ENCODE data around the gene URB1.
A peak's percentile ranks its signal among the peaks of the same experiment; 100 is the strongest.
"Not testable (repeated sequence)": the region's sequence is repeated elsewhere in the genome, so short reads cannot be mapped to it uniquely, and the experiment has no call there.

URB1 gene

DNA sequence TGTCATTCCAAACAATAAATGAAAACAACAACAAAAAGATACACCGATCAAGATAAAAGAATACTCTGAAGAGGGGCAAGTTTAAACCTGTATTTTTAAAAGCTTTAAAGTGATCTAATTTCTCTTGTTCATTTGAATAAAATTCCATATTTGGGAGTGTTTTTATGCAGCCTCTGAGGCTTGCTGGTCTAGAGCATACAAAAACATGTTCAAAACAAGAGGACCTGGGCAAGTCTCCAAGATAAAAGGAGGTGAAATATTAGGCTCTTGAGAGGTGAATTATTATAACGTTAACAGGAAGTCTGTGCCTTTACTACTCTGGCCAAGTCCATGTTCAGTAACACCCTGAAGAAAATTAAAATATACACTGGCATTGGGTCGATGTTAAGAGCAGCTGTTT, 20.1 kb downstream of the URB1 start:
- DNase-seq, result peak; percentile 41

DNA sequence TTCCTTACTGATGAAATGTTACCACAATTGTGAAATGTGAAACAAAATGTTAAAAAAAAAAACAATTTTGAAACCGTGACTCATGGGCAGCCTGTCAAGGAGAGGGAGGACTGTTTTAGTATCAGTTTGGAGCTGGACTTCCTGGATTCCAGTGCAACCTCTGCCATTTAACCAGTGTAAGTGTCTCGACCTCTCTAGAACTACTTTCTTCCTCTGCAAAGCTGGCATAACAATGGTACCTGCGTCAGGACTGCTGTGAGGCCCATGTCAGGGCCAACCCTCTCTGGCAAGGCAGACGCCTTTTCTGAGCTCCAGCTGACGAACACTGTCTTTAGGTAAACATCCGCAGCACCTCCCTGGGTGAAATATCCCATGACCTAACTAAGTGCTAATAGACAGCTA, 20.9 kb downstream of the URB1 start:
- DNase-seq, result peak; percentile 75

DNA sequence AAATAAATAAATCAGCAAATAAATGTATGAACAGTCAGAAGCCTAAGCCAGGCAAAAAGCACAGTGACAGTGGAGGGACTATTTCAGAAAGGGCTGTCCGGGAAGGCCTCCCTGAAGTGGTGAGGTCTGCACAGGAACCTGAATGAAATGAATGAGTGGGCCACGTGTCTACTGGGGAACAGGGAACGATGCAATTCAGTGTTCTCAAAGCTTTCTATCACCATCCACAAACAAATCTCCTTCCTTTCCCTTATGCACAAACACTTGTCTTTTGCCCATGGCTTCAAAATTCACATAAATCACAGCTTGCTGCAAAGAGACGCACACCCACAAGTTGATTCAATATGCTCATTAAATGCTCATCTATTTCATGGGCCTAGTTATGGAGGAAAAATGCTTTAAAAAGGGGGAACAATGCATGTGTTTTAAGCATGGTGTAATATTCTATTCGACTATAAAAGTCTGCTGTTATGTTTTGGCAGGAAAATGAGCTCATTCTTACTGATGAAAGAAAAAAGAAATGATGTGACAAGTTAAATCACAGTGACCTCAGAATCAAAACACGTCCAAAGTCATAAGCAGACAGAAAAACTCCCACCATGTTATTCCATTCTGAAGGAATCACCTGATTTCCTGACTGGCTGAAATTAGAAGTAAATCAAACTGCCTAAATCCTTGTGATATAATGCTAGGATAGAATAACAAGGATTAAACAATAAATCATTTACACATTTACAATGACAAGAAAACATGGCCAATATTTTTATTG, 21.6 kb downstream of the URB1 start:
- DNase-seq, result no peak

DNA sequence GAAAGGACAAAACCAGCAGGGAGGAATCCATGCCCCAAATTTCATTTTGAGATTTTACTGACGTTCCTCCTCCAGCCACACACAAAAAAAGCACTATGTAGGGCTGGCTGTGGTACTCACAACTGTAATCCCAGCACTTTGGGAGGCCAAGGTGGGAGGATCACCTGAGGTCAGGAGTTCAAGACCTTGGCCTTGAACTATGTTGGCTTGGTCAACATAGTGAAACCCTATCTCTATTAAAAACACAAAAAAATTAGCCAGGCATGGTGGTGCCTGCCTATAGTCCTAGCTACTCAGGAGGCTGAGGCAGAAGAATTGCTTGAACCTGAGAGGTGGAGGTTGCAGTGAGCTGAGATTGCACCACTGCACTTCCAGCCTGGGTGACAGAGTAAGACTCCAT, 23.9 kb downstream of the URB1 start:
- not testable (repeated sequence) for DNase-seq

DNA sequence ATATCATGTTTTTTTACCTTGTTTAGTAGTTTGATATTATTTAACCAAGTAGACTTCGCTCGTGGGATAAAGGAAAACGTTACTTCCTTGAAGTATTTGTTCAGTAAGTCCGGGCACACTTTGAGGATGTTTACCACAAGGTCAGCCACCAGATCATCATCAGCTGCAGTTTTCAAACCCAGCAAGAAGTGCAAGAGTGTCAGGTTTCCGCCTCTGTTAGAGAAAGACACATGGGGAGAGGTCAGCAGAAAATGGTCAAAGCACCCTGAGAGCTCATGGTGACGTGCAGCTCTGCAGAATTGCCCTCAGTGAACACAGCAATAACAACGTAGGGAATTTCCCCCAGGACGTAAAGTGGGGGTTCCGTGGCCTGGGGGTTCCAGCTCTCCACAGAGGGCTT, 24.4 kb downstream of the URB1 start:
- DNase-seq, result no peak

DNA sequence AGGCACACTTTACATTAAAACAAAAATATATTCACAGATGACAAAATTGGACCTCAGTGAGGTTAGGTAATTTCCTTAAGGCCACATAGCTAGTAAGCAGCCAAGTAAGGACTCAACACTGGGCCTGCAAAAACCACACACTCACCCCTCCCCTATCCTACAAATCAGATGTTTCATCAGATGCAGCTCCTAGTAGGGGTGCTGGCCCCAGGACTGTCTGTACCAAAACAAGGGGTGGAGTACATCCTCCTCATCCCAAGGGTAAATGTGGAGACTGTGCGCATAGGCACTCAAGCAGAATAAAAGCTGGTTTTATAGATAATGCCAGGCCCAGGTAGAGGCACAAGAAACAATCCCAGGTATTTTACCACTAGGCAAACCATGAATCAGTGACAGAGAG, 25.7 kb downstream of the URB1 start:
- DNase-seq, result no peak

DNA sequence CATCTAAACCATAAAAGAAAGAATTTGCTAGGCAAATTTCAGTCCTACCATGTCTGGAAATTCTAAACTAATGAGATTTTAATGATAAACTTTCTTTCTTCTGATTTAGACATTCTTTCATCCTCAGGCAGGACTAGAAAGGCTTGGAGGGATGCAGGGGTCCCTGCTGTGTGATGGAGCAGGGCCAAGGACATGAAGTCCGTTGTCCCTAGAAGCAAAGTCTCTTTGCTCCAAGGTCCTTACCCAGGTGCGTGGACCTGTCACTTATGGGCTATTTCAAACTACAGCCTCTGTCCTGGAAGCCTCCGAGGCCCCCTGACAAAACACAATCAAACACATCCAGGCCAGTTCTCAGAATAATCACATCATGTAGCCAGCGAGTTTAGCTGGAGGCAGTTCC, 26.6 kb downstream of the URB1 start:
- DNase-seq, result no peak

DNA sequence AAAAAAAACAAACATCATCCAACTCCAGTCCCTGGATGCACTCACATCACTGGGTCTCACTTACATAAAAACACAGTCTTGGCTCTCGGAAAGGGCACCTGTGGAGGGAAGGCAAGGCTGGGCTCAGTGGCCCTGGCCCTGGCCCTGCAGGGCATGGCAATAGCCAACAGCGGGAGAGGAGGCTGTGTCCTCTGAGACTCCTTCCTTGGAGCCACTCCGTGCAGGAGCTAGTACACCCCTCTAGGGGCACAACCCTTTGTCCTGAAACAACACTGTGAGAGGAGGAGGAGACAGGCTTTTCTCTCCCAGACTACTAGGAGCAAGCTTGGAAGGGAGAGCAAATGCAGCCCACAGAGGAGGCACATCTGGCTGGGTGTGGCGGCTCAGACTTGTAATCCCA, 28.0 kb downstream of the URB1 start:
- no peak for DNase-seq

DNA sequence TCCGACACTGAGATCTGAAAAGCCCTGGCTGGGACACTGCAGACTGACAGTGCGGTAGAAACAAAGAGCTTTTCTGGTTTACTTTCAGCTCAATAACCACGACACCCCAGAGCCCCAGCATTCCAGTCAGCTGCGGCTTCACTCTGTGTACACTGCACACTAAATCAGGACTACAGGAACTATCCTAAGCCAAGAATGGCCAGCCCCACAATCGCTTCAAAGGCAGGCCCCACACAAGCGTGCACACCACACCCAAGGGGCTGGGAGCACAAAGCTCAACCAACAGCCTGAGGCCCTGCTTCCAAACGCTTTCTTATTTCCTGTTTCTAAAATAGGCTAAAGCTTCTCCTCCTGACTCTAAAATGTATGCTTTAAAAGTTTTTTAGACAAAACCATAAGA, 28.4 kb downstream of the URB1 start:
- DNase-seq, result peak; percentile 29

DNA sequence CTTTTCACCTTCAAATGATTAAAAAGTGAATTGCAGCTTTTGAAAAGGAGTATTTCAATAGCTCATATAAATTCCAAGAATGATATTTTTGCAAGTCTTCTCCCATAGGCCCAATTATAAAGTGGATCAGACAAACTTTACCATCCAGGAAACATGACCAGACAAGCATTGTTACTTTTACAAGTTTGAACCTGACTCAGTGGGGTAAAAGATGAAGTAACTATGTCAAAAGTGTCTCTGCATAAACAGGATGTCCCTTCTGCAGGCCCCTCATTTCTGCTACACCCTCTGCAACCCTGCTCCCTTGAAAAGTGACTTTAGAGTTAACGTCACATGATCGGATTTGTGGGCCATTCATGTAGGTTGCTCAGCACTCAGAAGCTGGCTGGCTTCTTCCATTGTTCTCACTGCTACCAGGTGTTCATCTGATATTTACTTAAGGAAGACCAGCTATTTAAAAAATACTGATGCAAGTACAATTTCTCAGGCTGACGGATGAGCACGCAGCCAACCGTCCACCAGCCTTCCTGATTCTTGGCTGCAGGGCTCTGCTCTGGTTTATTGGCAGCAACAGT, 32.3 kb downstream of the URB1 start:
- DNase-seq, result no peak

DNA sequence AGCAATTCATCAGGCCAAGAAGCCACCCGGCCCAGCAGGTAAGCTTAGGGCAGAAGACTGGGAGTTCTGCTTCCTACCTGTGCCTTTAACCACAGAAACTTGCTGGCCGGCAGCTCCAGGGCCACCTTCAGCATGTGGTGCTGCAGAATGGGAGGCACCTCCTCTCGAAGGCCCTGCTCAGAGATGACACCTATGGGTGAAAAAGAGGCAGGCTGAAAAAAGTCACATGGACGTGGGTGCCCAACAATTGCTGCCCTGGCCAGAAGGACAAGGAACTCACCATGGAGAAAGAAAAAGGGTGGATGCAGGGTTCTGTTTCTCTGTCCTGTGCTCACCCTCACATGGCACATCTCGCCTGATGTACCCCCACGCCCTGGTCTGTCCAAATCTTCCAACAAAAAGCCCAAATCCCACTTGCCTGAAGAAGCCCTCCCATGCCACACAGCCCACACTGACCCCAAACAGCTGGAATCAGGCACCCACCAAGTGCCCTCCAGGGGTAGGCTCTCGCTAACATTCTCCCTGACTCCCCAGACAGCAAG, 33.0 kb downstream of the URB1 start:
- DNase-seq, result no peak

DNA sequence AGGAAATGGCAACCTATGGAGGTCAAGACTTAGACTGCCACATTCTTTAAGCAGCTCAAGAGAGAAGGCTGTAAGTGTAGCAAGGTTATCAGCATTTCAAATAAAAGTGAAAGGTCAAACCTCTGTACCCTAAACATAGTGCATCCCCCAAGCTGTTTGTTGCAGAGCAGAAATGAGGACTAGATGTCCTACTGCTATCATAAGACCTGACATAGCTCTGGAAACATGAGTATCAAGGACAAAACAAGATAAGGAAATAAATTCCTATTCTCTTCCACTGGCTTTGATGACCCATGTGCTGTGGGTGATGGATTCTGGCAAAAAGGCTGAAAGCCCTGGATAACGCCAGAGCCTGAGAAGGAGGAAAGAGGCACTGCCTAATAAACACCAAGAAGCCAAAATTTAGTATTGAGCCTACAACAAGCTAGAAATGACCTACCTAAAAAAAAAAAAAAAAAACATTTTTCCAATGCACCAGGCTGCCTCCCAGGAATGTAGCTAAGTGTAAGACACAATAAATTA, 35.9 kb downstream of the URB1 start:
- no peak for DNase-seq

DNA sequence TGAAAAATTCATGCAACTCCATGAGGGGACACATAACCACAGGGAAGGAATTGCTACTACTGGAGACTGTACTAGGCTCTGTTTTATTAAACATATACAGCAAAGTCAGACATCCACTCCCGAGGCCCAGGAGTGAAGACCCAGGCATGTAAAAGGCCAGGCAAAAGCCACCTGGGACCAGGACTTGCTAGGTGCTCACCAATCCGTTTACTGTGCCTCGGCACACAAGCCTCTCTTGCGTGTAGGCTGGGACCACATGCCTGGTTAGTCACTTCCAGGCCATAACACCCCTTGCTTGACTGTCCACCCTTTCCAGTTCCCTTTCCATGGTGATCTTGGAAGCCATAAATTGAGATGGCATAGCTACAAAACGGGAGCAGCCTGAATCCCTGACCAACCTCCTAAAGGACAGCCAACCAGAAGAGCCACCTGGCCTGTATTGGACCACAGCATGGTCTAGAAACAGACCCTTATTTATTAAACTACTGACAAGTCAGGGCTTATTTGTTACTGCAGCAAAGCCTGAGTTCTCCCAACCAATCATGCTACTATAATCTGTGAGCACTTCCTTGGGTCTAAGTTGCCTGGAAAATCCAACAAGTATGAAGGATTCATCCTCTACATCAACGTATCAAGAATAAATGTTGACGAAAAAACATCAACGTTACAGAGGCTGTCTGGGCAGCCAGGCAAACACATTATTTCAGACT, 39.7 kb downstream of the URB1 start:
- DNase-seq, result no peak

DNA sequence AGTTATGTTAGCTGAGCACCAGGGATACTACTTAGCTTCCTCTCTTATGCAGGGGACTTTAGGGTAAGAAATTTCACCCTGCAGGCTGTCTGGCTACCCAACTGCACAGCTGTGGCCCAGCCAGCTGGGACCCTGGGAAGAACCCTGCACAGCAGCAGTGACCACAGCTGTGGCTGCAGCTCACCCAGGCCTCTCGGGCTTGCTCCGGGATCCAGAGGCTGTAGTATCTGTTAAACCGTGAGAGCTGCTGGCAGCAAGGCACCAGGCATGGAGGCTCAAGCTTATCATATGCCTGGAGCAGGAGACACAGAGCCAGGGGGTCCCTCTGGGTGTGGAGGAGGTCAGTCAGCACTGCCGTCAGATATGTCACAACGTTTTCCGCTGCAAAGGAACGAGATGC, 40.3 kb downstream of the URB1 start:
- DNase-seq, result no peak

DNA sequence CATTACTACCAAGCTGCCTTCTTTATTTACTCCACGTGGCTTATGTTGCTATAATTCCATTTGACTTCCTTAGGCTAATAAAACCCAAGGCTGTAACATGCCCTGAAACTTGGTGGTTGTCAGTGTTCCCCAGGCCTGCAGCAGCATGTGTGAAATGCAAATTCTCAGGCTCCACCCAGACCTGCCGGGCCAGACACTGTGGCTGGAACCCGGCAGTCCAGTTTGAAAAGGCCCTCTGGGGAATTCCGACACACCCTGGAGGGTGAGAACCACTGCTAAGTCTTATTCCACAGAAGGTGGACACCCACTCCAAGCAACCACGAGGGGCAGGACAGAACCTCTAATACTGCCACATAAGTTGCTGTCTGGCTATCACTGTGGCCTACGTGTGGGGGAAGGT, 41.4 kb downstream of the URB1 start:
- no peak for DNase-seq

DNA sequence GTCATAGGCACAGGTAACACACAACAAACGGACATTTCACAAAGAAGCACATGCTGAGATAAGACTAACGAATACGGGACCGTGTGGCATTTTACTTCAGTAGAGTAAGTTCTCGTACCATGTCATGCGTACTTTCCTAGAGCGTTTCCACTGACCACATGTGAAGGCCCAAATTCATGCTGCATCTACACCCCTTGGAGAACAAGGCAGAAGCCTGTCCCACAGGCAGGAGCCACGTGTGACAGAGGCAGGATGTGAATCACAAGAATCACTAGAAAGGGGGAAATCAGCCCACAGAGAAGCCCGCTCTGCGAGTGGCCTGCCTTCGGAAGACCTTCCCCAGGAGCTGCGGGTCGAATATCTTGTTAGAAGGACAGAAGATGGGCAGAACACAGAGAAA, 41.8 kb downstream of the URB1 start:
- no peak for DNase-seq

DNA sequence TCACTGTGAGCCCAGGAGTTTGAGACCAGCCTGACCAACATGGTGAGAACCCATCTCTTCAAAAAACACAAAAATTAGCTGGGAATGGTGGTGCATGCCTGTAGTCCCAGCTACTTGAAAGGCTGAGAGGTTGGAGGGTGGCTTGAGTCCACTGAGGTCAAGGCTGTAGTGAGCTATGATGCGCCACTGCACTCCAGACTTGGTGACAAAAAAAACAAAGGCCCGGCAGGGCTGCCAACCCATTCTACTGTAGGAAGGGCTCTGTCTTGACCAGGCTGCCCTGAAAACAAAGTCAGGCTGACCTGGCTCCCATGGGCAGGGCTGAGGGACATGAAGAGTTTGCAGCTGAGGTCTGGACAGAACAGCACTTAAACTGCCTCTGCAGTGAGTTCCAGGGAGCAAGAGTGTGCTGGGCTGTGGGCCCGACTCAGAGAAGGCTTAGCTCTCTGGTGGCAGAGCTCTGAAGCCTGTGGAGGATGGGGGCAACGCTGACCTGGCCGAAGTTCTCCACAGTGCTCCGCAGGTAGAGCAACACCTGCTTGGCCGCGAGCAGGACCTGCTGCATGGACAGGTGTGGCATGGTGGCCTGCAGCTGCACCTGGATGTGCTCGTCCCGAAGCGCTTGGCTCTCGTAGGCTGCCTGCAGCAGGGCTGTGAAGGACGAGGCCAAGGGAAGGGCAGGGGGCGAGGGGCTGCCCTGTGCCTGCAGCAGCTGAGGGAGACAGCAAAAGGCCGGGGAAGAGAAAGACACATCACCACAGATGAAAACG, 42.4 kb downstream of the URB1 start:
- no peak for DNase-seq

DNA sequence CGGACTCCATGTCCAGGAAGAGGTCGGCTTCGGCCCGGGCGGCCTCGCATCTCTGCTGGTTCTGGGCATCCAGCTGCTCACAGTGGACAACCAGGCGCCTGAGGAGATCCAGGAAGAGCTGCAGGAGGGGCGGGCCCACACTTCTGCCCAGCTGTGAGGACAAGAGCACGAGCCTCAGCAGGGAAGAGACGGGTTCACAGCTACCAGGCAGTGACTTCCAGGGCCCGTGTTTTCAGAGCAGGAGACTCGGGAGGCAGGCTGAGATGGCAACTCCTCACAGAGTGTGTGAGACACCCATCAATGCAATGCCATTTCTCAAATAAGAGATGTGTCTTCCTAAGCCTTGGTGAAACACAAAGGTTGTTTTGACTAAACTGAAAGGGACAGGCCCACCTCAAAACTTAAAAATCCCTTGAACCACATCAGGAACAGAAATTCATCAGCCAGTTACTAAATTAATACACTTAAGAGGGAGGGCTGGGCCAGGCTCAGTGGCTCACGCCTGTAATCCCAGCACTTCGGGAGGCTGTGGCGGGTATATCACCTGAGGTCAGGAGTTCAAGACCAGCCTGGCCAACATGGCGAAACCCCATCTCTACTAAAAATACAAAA, 43.4 kb downstream of the URB1 start:
- DNase-seq, result no peak

DNA sequence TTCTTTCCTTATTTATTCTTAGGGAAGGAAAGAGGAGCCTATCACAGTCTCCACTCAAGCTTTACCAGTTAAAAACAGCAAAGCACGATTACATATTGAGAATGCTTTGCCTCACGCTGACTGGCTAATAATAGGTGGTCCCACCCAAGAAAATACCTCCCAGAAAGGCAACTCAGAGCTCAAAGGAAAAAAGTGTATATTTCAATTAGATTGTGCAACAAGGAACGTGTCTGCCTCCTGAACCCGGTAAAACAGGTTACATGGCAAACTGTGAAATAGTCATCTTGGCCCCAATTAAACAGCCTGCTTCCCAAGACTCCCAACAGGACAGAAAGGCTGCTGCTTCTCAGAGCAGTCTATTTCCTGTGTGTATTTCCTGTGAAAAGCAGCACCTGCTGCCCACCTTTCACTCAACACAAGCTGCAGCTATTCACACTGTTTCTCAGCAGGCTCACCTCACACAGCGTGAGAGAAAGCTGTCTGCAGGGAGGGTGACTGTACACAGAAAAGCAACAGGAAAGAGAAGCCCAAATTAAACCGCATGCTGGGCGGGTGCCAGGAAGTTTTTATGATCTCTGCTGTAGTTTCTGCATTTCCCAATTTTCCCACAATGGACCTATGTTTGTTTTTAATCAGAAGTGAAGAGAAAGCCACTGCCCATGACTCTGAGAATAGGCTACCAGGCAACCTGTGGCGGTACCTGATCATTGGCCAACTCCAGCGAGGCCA, 44.0 kb downstream of the URB1 start:
- DNase-seq, result no peak

DNA sequence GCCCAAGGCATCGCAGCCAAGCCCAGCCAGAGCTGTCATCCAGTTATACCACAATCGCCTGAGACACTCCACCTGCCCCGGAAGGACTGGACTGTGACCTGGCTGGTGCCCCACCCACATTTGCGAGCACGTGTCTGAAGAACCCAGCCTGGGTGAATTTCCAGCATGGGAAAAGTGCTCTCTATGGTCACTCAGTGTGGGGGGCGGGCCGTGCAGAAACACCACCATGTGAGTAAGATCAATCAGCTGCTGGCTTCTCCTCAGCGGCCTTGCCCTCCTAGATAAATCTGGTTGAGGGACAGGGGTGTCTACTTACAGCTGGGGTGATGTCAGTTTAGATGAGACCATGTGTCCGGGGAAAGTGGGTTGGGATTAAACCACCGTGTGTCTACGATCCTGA, 44.8 kb downstream of the URB1 start:
- no peak for DNase-seq

DNA sequence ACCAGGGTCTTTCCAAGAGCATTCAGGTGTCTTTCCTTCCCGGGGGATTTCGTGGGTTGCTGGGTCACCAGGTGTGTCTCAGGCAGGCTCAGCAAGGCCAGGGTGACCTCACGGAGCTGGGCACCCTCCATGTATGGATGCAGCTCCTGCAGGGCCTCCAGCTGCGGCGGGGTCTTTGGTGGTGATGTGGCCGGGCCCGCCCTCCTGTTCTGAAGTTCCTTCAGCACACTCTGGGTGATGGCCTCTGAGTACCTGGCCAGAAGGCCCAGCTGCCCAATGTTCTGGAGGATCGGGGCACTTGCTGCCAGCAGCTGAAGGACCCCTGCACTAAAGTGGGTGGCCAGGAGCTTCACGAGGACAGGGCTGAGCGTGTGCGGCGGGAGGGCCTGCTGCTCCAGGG, 45.5 kb downstream of the URB1 start:
- no peak for DNase-seq

DNA sequence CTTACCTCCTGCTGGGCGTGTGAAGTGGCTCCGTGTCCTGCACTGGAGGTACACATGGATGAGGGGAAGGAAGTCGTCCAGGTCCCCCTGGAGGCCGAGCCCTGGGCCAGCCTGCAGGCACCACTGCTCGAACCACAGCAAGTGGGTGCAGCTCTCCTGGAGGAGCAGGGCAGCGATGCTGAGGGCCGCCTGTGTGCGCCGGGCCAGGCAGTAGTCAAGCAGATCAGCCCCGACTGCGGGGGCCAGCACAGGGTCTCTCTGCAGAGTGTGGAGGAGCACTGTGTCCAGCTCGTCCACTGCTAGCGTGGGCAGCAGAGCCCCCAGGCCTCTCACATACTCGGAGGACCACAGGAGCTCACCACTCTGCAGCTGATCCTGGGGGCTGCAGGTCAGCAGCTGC, 45.9 kb downstream of the URB1 start:
- no peak for DNase-seq

Data from fibroblast of upper back skin (primary cell).